Pons (tissue), 1 donor: ENCODE data around the gene PLD3.
"Not testable (repeated sequence)": the region's sequence is repeated elsewhere in the genome, so short reads cannot be mapped to it uniquely, and the experiment has no call there.

Experiments used
- DNase-seq: peaks from one replicate; pipeline ENCODE4 v3.0.0-alpha.2; 2016; ENCODE audit warnings: low spot score

PLD3 gene

GRCh38 chr19:40389404-40390083 is 41.0 kb downstream of the PLD3 start:
- DNase-seq = no peak

GRCh38 chr19:40390084-40390742 is 41.7 kb downstream of the PLD3 start, which contains the start of gene HIPK4:
Gene HIPK4, minus strand, starts transcription at chr19:40390181. Its CDS starts 279 bp downstream, at chr19:40389902.
- DNase-seq = no peak

GRCh38 chr19:40392123-40392522 is 43.6 kb downstream of the PLD3 start:
- no peak for DNase-seq

- DNase-seq = no peak
Measured at GRCh38 chr19:40392894-40393517, 44.5 kb downstream of the PLD3 start.

GRCh38 chr19:40393894-40394815 is 45.7 kb downstream of the PLD3 start:
- no peak for DNase-seq

GRCh38 chr19:40394816-40395210 is 46.3 kb downstream of the PLD3 start:
- DNase-seq = no peak

GRCh38 chr19:40395956-40396355 is 47.5 kb downstream of the PLD3 start:
- no peak for DNase-seq

- no peak for DNase-seq
Measured at GRCh38 chr19:40396886-40397567, 48.5 kb downstream of the PLD3 start.

- DNase-seq = no peak
Measured at GRCh38 chr19:40397568-40397906, 49.0 kb downstream of the PLD3 start.

- DNase-seq = no peak
Measured at GRCh38 chr19:40398417-40399131, 50.1 kb downstream of the PLD3 start.

GRCh38 chr19:40400559-40400958 is 52.1 kb downstream of the PLD3 start:
- no peak for DNase-seq

GRCh38 chr19:40403262-40403984 is 54.9 kb downstream of the PLD3 start:
- no peak for DNase-seq

GRCh38 chr19:40407714-40408597 is 59.5 kb downstream of the PLD3 start:
- DNase-seq = no peak

GRCh38 chr19:40408598-40408925 is 60.1 kb downstream of the PLD3 start:
- not testable (repeated sequence) for DNase-seq

- DNase-seq = no peak
Measured at GRCh38 chr19:40410030-40410389, 61.5 kb downstream of the PLD3 start.

- no peak for DNase-seq
Measured at GRCh38 chr19:40411125-40411842, 62.8 kb downstream of the PLD3 start.

GRCh38 chr19:40411958-40412499 is 63.5 kb downstream of the PLD3 start:
- no peak for DNase-seq

- DNase-seq = no peak
Measured at GRCh38 chr19:40412866-40413265, 64.4 kb downstream of the PLD3 start.
